Measurements from ENCODE around the gene SLC5A9.
"Not testable (repeated sequence)": the region's sequence is repeated elsewhere in the genome, so short reads cannot be mapped to it uniquely, and the experiment has no call there.

The SLC5A9 gene

GRCh38 chr1:48208251-48208650 is 14.3 kb upstream of the SLC5A9 start:
- no peaks in the 10 kb centered on the region for H4K20me1 ChIP-seq (ENCODE audit: low read depth, low read length)
- H3K27ac ChIP-seq (ENCODE audit: low read depth, low read length), result no peak overlapping the region
- no peaks in the 10 kb centered on the region for H3K9me3 ChIP-seq (ENCODE audit: insufficient read depth, low read length)
- TF ChIP-seq CTCF (IDR thresholded peaks at IDR 0.05; ENCODE audit: insufficient read depth, low read length, poor library complexity, severe bottlenecking) (no peak), EZH2phosphoT487 (conservative IDR thresholded peaks at IDR 0.05; ENCODE audit: low read length) (no peak)
- no peak overlapping the region for H3K4me2 ChIP-seq (ENCODE audit: low read depth, low read length, poor library complexity, severe bottlenecking)
- no peaks in the 10 kb centered on the region for H3F3A ChIP-seq (ENCODE audit: insufficient read depth)
- no peak overlapping the region for H2AFZ ChIP-seq (ENCODE audit: low read depth, low read length, severe bottlenecking)
- no peaks in the 10 kb centered on the region for H3K27me3 ChIP-seq (ENCODE audit: low read length)
- no peaks in the 10 kb centered on the region for H3K9me2 ChIP-seq (replicated peaks; ENCODE audit: insufficient read depth, low read length)
- H3K79me2 ChIP-seq (ENCODE audit: insufficient read depth, low read length), result no peaks in the 10 kb centered on the region
- H3K36me3 ChIP-seq (ENCODE audit: low read length), result no peaks in the 10 kb centered on the region
- no peak overlapping the region for H3K9ac ChIP-seq (ENCODE audit: low read length)
- H3K4me3 ChIP-seq (ENCODE audit: insufficient read depth, low read length, poor library complexity, severe bottlenecking), result no peak overlapping the region

- H3K36me3 ChIP-seq (ENCODE audit: low read length), result no peaks in the 10 kb centered on the region
- H3K27ac ChIP-seq (ENCODE audit: low read depth, low read length), result no peak overlapping the region
- no peaks in the 10 kb centered on the region for H3F3A ChIP-seq (ENCODE audit: insufficient read depth)
- H3K4me2 ChIP-seq (ENCODE audit: low read depth, low read length, poor library complexity, severe bottlenecking), result no peak overlapping the region
- H3K9me3 ChIP-seq (ENCODE audit: insufficient read depth, low read length), result no peaks in the 10 kb centered on the region
- no peak overlapping the region for H3K4me3 ChIP-seq (ENCODE audit: insufficient read depth, low read length, poor library complexity, severe bottlenecking)
- H3K79me2 ChIP-seq (ENCODE audit: insufficient read depth, low read length), result no peaks in the 10 kb centered on the region
- no peak for TF ChIP-seq CTCF (IDR thresholded peaks at IDR 0.05; ENCODE audit: insufficient read depth, low read length, poor library complexity, severe bottlenecking)
- H3K27me3 ChIP-seq (ENCODE audit: low read length), result no peaks in the 10 kb centered on the region
- no peak overlapping the region for H3K9ac ChIP-seq (ENCODE audit: low read length)
- no peaks in the 10 kb centered on the region for H3K9me2 ChIP-seq (replicated peaks; ENCODE audit: insufficient read depth, low read length)
- no peaks in the 10 kb centered on the region for H4K20me1 ChIP-seq (ENCODE audit: low read depth, low read length)
- H2AFZ ChIP-seq (ENCODE audit: low read depth, low read length, severe bottlenecking), result no peak overlapping the region
Observed at GRCh38 chr1:48208652-48209051, 13.9 kb upstream of the SLC5A9 start.

GRCh38 chr1:48213462-48213861 is 9.1 kb upstream of the SLC5A9 start:
- not testable (repeated sequence) for H3K27me3 ChIP-seq (ENCODE audit: low read length)

GRCh38 chr1:48214366-48214765 is 8.2 kb upstream of the SLC5A9 start:
- not testable (repeated sequence) for H3F3A ChIP-seq (ENCODE audit: insufficient read depth); H3K9me2 ChIP-seq (replicated peaks; ENCODE audit: insufficient read depth, low read length); H3K9ac ChIP-seq (ENCODE audit: low read length); H3K4me3 ChIP-seq (ENCODE audit: insufficient read depth, low read length, poor library complexity, severe bottlenecking); H3K27me3 ChIP-seq (ENCODE audit: low read length); H2AFZ ChIP-seq (ENCODE audit: low read depth, low read length, severe bottlenecking); H3K4me2 ChIP-seq (ENCODE audit: low read depth, low read length, poor library complexity, severe bottlenecking); H3K36me3 ChIP-seq (ENCODE audit: low read length); H3K79me2 ChIP-seq (ENCODE audit: insufficient read depth, low read length); H4K20me1 ChIP-seq (ENCODE audit: low read depth, low read length); H3K9me3 ChIP-seq (ENCODE audit: insufficient read depth, low read length); H3K27ac ChIP-seq (ENCODE audit: low read depth, low read length)

More at GRCh38 chr1:48213462-48213861, 9.1 kb upstream of the SLC5A9 start:
- H3K9me3 ChIP-seq (ENCODE audit: insufficient read depth, low read length); H4K20me1 ChIP-seq (ENCODE audit: low read depth, low read length); H3K9ac ChIP-seq (ENCODE audit: low read length); H2AFZ ChIP-seq (ENCODE audit: low read depth, low read length, severe bottlenecking); H3K4me3 ChIP-seq (ENCODE audit: insufficient read depth, low read length, poor library complexity, severe bottlenecking); H3K9me2 ChIP-seq (replicated peaks; ENCODE audit: insufficient read depth, low read length); H3K27ac ChIP-seq (ENCODE audit: low read depth, low read length); H3F3A ChIP-seq (ENCODE audit: insufficient read depth); H3K79me2 ChIP-seq (ENCODE audit: insufficient read depth, low read length); H3K4me2 ChIP-seq (ENCODE audit: low read depth, low read length, poor library complexity, severe bottlenecking); H3K36me3 ChIP-seq (ENCODE audit: low read length): not testable (repeated sequence)
